OCI-M2 (cell line): Measurements from ENCODE around the gene RND1.
"Not testable (repeated sequence)": the region's sequence is repeated elsewhere in the genome, so short reads cannot be mapped to it uniquely, and the experiment has no call there.

Experiments
- DNase-seq: peaks from one replicate; lab custom pipeline; 2025; ENCODE audit not compliant: unreplicated experiment; lab: John Stamatoyannopoulos, UW

RND1 gene

DNA sequence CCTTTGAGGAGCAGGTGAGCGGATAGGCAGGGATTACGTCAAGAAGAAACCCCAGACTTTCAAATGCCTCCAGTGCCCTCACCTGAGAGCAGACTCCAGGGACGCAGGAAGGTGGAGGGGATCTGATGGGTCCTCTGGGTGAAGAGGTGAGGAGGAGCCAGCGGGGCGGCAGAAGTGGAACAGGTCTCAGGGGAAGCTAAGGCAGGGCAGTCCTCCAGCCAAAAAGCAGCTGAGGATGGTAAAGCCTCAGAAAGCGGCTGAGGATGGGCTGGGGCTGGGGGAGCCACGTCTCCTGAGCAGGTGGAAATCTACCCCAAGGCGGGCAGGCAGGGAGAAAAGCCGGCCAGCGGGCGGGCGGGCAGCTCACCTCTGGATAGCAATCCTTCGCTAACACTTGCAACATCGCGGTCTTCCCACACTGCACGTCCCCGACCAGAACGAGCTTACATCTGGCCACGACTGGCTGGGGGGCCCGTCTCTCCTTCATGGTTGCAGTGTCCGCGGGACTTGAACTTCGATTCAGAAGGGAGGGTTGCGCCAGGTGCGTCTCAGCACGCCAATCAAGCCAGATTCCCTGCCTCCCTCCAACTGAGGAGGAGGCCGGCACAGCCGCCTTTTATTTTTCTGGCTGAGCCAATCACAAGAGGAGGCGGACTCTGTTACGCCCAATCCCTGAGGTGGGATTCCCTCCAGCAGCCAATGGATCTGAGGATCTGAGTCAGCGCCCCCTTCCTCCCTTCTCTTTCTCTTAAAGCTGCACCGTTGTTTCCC, at the start of gene RND1:
TSS of gene RND1 (minus strand) at position 590 of the 771 bp plus-strand sequence. CDS start at position 487, 103 bp downstream.
- DNase-seq, result no peak

DNA sequence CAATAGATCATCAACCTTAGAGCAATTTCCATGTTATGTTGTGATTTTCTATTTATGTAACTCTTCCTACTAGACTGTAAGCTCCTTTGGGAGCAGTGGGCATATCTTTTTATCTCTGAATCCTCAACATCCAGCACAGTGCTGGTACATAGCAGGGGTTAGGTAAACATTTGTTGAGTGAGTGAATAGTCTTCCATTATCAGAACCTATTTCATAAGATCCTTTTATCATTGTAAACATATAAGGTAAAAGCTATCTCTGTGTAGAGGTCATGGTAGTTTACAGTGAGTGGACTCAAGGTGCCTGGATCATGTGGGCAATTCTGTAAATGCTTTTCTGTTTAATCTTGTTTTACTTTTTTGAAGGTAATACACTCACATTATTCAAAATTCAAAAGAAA, 44.5 kb upstream of the RND1 start:
- no peak for DNase-seq

- not testable (repeated sequence) for DNase-seq
These were observed 44.0 kb upstream of the RND1 start for GRCh38 chr12:48909698-48910097.

DNA sequence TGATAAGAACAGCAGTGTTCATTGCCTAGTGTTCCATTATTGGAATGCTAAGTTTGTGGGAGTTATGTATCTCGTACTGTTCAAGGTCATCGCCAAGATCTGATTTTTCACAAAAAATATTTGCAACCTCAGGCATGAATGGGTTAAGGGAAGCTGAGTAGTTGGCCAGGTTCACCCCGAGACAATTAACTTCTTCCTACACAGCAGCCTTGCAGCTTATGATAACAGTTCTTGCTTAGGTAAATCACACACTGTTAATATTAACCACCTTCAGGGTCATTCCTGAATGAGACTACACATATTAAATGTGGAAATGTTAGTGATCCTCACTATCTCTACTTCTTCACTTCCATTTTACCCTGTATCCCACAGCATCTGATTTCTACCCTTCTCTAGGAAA, 41.6 kb upstream of the RND1 start:
- no peak for DNase-seq

GRCh38 chr12:48903982-48904411, 38.3 kb upstream of the RND1 start:
- no peak for DNase-seq

- DNase-seq, result no peak
These were observed 37.8 kb upstream of the RND1 start for GRCh38 chr12:48903363-48903981.

- no peak for DNase-seq
These were observed 35.6 kb upstream of the RND1 start for GRCh38 chr12:48901278-48901677.

- DNase-seq, result no peak
These were observed 34.0 kb upstream of the RND1 start for GRCh38 chr12:48899651-48900050.

DNA sequence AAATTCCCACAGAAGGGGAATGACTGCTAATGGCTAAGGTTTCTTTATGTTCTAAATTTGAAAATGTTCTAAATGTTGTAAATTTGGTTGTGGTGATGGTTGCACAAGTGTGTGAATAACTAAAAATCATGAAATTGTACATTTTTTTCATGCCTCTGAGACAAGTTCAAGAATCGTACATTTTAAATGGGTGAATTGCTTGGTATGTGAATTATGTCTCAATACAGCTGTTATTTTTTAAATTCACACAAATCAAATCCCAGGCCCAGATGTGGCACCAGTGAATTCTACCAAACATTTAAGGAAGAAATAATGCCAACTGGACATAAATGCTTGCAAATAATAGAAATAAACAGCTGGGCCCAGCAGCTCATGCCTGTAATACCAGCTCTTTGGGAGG, 28.6 kb upstream of the RND1 start:
- DNase-seq, result no peak

DNA sequence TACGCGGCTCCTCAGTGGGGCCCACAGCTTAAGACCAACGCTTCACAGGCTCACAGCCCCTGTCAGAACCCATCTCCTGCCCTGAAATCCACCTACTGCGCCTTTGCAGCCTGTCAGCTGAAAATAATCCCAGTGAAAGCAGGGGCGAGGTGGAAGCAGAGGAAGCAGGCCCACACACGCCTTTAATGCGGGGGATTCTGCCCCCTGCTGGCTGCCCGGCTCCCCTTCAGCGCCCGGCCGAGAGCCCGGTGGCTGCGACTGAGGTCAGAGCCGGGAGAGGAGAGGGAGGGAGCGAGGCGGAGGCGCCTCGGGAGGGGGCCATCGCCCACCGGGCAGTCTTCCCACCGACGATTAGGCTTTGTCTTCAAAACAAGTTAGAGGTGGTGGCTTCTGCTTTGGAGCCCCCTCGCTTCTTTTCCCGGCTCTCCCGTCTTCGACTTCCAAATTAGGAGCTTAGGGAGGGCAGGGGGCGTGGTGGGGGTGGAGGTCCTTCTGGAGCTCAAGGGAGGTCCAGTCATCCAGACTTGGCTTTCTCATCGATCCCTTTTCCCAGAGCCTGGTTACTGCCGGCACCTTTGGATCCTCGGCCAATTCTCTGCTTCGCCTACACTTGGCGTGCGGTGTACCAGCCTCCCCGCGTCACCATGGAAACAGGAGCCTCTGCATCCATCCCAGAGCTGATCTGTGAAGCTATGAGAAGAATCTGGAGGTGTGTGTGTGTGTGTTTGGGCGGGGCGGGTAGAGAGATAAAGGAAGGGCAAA, 25.2 kb upstream of the RND1 start:
- DNase-seq, result peak; percentile 33

DNA sequence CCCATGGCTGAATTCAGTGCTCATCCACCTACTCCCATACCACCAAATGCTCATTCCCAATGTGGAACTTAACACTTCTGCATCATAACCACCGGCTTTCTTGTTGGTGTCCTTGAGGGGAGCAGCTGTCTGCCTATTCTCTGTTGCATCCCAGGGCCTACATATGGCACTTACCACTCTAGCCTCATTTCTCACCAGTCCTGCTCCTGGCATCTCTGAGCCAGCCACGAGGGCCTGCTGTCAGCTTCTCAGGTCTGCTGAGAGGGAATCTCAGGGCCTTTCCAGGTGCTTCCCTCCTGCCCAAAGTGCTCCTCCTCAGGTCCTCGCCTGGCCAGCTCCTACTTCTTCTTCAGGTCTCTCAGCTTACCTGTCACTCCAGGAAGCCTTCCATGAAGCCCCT, 24.0 kb upstream of the RND1 start:
- DNase-seq, result no peak

- DNase-seq, result no peak
These were observed 17.9 kb upstream of the RND1 start for GRCh38 chr12:48883305-48884161.

DNA sequence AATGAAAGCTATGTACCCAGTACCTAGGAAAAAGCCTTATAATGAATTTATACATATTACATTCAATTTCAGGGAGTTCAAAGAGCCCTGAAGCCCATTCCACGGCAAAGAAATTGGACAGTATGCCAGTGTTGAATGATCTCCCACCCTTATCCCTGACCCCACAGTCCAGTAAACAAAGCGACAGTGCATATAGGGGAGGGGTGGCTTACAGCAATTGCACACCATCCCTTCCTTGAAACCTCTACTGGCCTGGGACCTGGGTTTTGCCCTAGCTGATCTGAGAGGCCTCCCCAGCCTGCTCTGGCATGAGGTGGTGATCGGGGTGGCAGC, 17.3 kb upstream of the RND1 start:
- DNase-seq, result no peak

GRCh38 chr12:48882315-48882687, 16.6 kb upstream of the RND1 start:
- no peak for DNase-seq

DNA sequence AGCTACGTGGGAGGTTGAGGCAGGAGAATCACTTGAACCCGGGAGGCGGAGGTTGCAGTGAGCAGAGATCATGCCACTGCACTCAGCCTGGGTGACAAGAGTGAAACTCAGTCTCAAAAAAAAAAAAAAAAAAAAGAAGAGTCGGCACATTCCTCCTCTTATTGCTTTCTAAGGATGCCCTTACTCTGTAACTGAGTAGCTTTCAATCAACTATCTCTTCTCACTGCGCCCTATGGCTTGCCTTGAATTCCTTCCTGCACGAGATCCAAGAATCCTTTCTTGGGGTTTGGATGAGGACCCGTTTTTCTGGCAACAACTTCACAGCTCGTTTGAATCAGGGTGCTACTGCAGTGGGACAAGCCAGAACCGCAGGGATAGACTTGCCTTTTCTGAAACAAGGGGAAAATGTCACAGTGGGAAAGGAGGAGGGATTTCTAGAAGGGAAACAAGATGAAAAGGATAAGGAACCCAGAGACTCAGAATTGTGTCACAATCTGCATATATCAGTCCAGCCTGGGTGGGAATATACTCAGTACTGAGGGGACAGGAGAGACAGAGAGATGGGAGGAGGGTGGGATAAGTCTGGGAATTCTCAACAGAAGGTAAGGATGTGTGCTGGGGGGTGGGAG, 16.1 kb upstream of the RND1 start:
- DNase-seq, result no peak

DNA sequence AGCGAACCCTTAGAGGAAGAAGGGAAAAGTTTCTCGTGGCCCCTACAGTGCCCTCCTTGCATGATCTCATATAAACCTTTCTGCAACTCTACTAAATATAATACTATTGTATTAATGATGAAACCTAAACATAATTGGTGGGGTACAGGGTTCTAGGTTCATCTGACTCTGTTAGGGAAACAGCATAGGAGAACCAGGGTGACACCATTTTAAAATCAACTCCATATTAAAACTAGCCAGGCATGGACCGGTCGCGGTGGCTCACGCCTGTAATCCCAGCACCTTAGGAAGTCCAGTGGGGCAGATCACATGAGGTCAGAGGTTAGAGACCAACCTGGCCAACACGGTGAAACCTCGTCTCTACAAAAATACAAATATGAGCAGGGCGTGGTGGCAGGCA, 15.0 kb upstream of the RND1 start:
- no peak for DNase-seq

DNA sequence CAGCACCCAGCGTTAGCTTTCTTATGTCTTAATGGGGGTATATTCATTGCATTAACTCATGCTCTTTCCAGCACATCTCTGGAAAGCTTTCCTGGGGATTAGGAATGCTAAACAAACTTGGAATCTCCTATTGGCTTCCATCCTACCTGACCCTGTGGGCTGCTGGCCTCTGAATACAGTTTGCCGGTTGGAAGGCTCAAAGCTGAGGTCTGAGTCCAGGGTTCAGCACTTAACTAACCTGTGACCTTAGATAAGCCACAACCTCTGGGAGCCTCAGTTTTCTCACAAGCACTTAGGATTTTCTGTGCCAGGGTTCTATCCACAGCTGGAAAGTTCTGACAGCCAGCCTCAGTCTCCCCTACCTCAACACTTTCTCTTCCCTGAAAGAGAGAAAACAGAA, 12.9 kb upstream of the RND1 start:
- DNase-seq, result no peak

GRCh38 chr12:48875944-48876515, 10.4 kb upstream of the RND1 start:
- DNase-seq, result no peak

GRCh38 chr12:48873534-48873933, 7.9 kb upstream of the RND1 start:
- not testable (repeated sequence) for DNase-seq

- DNase-seq, result no peak
These were observed 7.4 kb upstream of the RND1 start for GRCh38 chr12:48873096-48873495.
